Loucy (cell line): ENCODE measurements around the gene HUNK.

ENCODE experiments used
- H2AFZ ChIP-seq: fragments of 200-600 bp; sonication (generic); 2 replicates; pipeline ENCODE4 v1.6.0; 2016; ENCODE audit warnings: antibody characterized with exemption, mild to moderate bottlenecking, low read length, moderate library complexity
- H3F3A ChIP-seq: fragments of 200-600 bp; 2 replicates; pipeline ENCODE4 v1.6.0; 2016; ENCODE audit warnings: antibody characterized with exemption, low read depth, mild to moderate bottlenecking
- H3K27me3 ChIP-seq: fragments of 200-600 bp; sonication (generic); 2 replicates; pipeline ENCODE4 v1.6.1; 2014; ENCODE audit warnings: low read length, mild to moderate bottlenecking; ENCODE audit not compliant: insufficient read depth, poor library complexity, severe bottlenecking
- H3K36me3 ChIP-seq: fragments of 200-600 bp; sonication (generic); 2 replicates; pipeline ENCODE4 v1.6.1; 2016; ENCODE audit warnings: low read length; ENCODE audit not compliant: insufficient read depth
- H3K4me1 ChIP-seq: fragments of 200-600 bp; sonication (generic); 2 replicates; pipeline ENCODE4 v1.5.1; 2014; ENCODE audit warnings: low read length, mild to moderate bottlenecking; ENCODE audit not compliant: insufficient read depth, poor library complexity, severe bottlenecking
- H3K4me2 ChIP-seq: fragments of 200-600 bp; sonication (generic); 2 replicates; pipeline ENCODE4 v1.6.0; 2014; ENCODE audit warnings: antibody characterized with exemption, low read length, low read depth, mild to moderate bottlenecking; ENCODE audit not compliant: poor library complexity, severe bottlenecking
- H3K4me3 ChIP-seq: fragments of 200-600 bp; sonication (generic); 2 replicates; pipeline ENCODE4 v1.5.1; 2014; ENCODE audit warnings: low read length, mild to moderate bottlenecking, mixed read lengths; ENCODE audit not compliant: poor library complexity, severe bottlenecking
- H3K79me2 ChIP-seq: fragments of 200-600 bp; sonication (generic); 2 replicates; pipeline ENCODE4 v1.6.1; 2014; ENCODE audit warnings: low read length; ENCODE audit not compliant: insufficient read depth
- H3K9ac ChIP-seq: fragments of 200-600 bp; sonication (generic); 2 replicates; pipeline ENCODE4 v1.6.0; 2014; ENCODE audit warnings: mild to moderate bottlenecking, low read depth, low read length, moderate library complexity; ENCODE audit not compliant: poor library complexity, severe bottlenecking
- H3K9me2 ChIP-seq: fragments of 200-600 bp; sonication (generic); replicated peaks from 2 replicates; pipeline ENCODE4 v1.6.1; 2016; ENCODE audit warnings: low read depth, low read length, mixed read lengths
- H3K9me3 ChIP-seq: fragments of 200-600 bp; sonication (generic); 2 replicates; pipeline ENCODE4 v1.6.1; 2014; ENCODE audit warnings: mild to moderate bottlenecking, antibody characterized with exemption, low read length, low read depth; ENCODE audit not compliant: insufficient read depth
- H4K20me1 ChIP-seq: fragments of 200-600 bp; sonication (generic); 2 replicates; pipeline ENCODE4 v1.6.0; 2014; ENCODE audit warnings: antibody characterized with exemption, low read length, mild to moderate bottlenecking; ENCODE audit not compliant: insufficient read depth, poor library complexity, severe bottlenecking
- EZH2phosphoT487 ChIP-seq: fragments of 200-600 bp; IDR thresholded peaks from 2 replicates; pipeline ENCODE4 v1.6.1; 2018; ENCODE audit warnings: antibody characterized with exemption, mild to moderate bottlenecking, moderate library complexity, borderline replicate concordance
- TF ChIP-seq, protein P1 (sequence below): fragments of 200-600 bp; sonication (generic); conservative IDR thresholded peaks from 2 replicates; pipeline ENCODE4 v1.5.1; 2014; ENCODE audit warnings: mild to moderate bottlenecking, antibody characterized with exemption, low read length

HUNK gene

DNA sequence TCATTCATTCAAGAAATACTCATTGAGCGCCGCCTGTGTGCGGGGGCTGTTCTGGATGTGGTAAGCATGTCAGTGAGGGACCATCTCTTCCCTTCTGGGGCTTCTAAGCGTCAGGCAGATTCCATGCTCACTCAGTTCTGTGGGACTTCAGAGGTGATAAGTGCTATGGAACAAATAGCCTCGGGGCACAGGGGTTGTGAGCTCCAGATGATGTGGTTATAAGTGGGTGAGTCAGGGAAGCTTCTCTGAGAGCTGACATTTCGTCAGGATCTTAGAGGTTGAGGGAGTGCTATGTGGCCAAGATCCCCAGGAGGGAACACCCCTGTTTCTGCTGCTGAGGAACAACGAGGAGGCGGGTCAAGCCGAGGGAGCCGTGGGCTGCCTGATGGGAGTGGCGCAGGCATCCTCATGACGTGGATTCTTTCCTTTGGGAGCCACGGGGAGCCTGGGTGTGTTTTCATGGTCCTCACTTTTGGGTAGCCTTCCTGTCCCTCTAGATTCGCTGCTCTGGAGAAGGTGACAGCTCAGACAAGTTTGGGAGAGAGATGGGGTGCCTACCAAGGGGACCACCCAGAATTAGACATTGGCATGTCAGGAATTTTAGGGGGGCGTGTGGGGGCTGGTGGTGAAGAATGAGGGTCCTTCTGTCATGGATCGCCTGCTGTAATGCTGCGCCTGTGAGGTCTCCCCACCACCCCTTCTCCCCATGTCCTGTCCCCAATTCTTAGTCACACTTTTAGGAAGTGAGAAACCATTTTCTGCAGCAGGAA, 38.5 kb downstream of the HUNK start:
- Histone ChIP-seq H2AFZ (no peak overlapping the region), H3K4me1 (no peaks in the 10 kb centered on the region), H3K79me2 (no peaks in the 10 kb centered on the region), H3K9me2 (no peaks in the 10 kb centered on the region), H4K20me1 (no peaks in the 10 kb centered on the region), H3F3A (no peaks in the 10 kb centered on the region), H3K9ac (no peak overlapping the region), H3K4me2 (no peak overlapping the region), H3K27me3 (no peaks in the 10 kb centered on the region), H3K36me3 (no peaks in the 10 kb centered on the region), H3K9me3 (peaks cover 4% of the 10 kb centered on the region; the same call in 1 of the 2 replicates), H3K4me3 (no peak overlapping the region)
- TF ChIP-seq, protein P1, sequence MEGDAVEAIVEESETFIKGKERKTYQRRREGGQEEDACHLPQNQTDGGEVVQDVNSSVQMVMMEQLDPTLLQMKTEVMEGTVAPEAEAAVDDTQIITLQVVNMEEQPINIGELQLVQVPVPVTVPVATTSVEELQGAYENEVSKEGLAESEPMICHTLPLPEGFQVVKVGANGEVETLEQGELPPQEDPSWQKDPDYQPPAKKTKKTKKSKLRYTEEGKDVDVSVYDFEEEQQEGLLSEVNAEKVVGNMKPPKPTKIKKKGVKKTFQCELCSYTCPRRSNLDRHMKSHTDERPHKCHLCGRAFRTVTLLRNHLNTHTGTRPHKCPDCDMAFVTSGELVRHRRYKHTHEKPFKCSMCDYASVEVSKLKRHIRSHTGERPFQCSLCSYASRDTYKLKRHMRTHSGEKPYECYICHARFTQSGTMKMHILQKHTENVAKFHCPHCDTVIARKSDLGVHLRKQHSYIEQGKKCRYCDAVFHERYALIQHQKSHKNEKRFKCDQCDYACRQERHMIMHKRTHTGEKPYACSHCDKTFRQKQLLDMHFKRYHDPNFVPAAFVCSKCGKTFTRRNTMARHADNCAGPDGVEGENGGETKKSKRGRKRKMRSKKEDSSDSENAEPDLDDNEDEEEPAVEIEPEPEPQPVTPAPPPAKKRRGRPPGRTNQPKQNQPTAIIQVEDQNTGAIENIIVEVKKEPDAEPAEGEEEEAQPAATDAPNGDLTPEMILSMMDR, result no peak
- no peak for TF ChIP-seq EZH2phosphoT487

DNA sequence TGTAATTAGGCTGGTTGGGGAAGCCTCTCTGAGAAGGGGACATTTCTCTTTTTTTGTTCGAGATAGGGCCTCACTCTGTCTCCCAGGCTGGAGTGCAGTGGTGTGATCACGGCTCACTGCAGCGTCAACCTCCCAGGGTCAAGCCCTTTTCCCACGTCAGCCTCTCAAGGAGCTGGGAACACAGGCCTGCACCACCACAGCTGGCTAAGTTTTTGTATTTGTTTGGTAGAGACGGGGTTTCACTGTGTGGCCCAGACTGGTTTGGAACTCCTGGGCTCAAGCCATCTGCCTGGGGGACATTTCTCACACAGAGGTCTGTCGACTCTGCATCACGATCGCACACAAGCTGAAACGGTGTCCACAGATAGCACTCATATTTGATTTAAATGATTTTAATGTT, 39.7 kb downstream of the HUNK start:
- Histone ChIP-seq H2AFZ (no peak overlapping the region), H3K9me2 (no peaks in the 10 kb centered on the region), H3K9me3 (peaks cover 4% of the 10 kb centered on the region; the same call in 1 of the 2 replicates), H3K36me3 (no peaks in the 10 kb centered on the region), H3K4me2 (no peak overlapping the region), H4K20me1 (no peaks in the 10 kb centered on the region), H3K4me1 (no peaks in the 10 kb centered on the region), H3K27me3 (no peaks in the 10 kb centered on the region), H3K4me3 (no peak overlapping the region), H3K79me2 (no peaks in the 10 kb centered on the region), H3F3A (no peaks in the 10 kb centered on the region), H3K9ac (no peak overlapping the region)
- TF ChIP-seq, protein P1, result no peak
- TF ChIP-seq EZH2phosphoT487, result no peak

DNA sequence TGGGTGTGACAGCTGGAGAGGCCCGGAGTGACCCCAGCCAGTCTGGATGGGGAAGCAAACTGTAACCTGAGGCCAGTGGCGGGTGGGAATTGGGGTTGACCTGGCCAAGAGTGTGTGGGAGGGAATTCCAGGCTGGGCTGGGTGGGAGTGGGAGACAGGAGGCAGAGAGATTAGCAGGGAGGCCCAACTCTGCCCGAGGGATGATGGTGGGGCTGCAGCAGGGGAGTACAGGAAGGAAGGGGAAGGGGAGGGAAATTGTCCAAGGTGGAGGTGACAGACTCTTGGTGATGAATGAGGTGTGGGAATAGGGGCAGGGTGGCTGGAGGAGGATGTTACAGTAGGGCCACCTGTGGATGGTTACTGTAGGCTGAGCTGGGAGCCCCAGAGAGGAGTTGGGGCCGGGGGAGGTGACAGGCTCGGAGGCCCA, 40.4 kb downstream of the HUNK start:
- H3K4me1 ChIP-seq, result no peaks in the 10 kb centered on the region
- H3K9me2 ChIP-seq, result no peaks in the 10 kb centered on the region

More for the DNA sequence above, 40.4 kb downstream of the HUNK start:
- H3F3A ChIP-seq, result no peaks in the 10 kb centered on the region
- no peak overlapping the region for H3K4me2 ChIP-seq
- H2AFZ ChIP-seq, result no peak overlapping the region
- H3K9me3 ChIP-seq, result peaks cover 4% of the 10 kb centered on the region; the same call in 1 of the 2 replicates
- no peak overlapping the region for H3K9ac ChIP-seq
- H4K20me1 ChIP-seq, result no peaks in the 10 kb centered on the region
- no peaks in the 10 kb centered on the region for H3K36me3 ChIP-seq
- no peaks in the 10 kb centered on the region for H3K79me2 ChIP-seq
- TF ChIP-seq, protein P1, result no peak
- TF ChIP-seq EZH2phosphoT487, result no peak
- H3K4me3 ChIP-seq, result no peak overlapping the region
- H3K27me3 ChIP-seq, result no peaks in the 10 kb centered on the region
